Limb (tissue), 2 donors: Measurements from ENCODE around the gene ANKLE1.

ENCODE experiments used
- DNase-seq, 2 donors: peaks; one replicate each; pipeline ENCODE4 v3.0.0-alpha.2; 2016; ENCODE audit errors: extremely low spot score in 2 of 2

Gene ANKLE1

GRCh38 chr19:17326595-17326966 is 44.9 kb downstream of the ANKLE1 start:
- no peak for DNase-seq

- DNase-seq, result no peak
These were observed 45.5 kb downstream of the ANKLE1 start for GRCh38 chr19:17327068-17327653.

GRCh38 chr19:17327654-17328516 is 46.2 kb downstream of the ANKLE1 start:
- peak; percentile 30 to 69 for DNase-seq

DNA sequence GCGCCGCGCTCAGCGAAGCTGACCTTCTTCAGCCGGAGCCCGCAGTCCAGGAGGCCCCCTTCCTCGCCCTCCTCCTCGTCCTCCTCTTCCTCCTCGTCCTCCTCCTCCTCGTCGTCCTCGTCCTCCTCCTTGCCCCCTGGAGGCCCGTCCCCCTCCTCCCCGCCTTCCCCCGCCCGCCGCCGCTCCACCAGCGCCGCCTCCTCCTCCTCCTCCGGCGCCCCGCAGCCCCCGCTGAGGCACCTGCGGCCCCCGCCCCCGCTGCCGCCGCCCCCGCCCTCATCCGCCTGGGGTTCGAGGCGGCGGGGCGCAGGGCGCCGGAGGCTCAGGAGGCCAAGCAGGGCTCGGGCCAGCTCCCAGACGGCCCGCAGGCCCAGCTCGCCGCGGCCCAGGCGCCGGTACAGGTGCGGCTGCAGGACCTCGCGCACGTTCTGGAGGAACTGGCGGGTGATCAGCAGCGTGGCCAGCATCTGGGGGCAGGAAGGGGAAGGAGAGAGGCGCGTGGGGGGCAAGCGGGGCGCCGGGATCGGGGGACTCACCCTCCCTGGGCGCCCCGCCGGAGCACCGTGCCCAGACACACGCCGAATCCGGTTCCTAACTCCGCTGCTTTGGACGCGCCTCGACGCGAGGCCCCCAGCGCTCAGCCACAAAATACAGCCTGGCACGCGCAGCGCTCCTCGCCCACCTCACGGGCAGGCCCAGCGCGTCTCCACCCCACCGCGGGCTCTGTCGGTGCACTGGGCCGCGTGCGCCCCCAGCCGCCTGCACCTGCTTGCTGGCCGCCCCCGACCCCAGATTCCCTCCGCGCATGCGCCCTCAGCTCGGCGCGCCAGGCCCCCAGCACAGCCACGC is 47.0 kb downstream of the ANKLE1 start:
- DNase-seq, result no peak

DNA sequence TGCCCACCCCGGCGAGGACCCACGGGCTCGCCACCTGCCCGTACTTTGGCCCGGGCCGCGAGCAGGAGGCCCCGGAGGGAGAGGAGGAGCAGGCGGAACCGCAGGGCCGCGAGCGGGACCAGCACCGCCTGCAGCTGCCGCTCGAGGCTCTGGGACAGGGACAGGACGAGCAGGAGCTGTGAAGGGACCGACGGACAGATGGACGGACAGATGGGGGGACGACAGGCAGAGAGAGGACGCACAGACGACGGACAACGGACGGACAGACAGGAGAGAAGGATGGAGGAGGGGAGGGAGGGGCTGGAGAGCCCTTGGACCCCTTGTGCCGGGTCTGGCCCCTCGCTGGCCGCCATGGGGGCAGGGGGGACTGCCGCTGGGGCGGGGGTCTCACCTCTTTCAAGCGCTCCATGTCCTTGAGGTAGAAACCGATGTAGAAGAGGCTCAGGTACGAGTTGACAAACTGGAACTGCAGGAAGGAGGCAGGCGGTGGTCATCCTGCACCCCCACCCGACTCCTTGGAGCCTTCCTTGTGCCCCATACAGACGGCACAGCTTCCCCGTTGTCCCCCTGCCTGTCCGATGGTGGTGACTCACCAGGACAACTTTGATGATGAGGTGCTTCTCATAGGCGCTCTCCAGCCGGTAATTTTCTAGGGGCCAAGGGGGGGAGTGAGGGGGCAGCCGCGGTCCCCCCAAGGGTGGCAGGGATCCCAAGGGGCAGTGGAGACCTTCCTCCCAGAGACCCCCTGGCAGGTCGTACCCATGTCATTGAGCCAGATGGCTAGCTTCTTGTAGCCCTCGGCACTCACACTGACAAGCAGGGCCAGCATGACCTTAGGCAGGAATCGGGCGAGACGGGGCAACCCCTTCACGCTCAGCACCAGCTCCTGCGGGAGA is 47.9 kb downstream of the ANKLE1 start:
- DNase-seq, result no peak

DNA sequence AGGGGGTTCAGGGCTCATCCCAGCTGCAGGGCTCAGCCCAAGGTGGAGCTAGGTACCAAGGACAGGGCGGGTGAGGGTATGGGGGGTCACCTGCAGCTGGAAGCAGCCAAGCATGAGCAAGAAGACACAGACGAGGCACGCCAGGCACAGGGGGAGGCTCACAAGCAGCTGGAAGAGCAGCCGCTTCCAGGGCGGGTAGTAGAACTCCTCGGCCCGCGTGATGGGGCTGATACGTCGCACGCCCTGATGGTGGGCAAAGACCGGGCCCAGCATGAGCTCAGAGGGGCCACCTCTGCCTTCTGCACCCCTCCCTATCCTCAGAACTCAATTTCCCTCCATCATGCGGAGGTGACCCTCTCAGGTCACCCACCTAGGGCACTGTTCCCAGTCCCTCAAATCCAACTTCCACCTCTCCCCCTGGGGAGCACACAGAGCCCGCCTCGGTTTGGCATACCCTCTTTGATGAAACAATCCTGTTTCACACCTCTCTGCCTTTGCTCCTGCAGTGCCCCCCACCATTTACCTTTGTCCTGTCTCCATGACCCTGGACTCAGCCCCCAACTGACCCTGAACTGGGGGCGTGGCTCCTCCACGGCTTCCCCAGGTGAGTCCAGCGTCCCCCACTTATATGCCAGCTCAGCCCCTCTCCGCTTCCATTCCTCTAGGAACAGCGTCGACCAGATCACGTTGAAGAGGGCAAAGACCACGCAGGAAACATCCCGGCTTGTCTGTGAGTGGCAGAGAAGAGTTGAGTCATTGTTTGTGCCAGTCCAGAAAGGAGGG is 48.8 kb downstream of the ANKLE1 start:
- peak in 1 of 2 donors; percentile 26 for DNase-seq

- no peak for DNase-seq
These were observed 49.4 kb downstream of the ANKLE1 start for GRCh38 chr19:17331045-17331558.

DNA sequence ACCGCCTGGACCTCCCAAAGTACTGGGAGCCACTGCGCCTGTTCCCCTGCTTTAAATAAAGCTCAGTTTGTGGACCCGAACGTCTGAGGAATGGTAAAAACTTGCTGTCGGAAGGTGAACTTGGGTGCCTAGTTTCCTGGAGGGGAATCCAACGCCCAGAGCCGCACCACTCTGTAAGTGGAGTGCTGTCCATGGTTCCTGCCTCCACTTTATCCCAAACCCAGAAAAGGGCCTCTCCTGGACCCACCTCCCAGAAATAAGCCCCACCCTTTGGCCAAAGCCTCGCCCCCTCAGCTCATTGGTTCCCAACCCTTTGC is 50.6 kb downstream of the ANKLE1 start:
- DNase-seq, result no peak

GRCh38 chr19:17332677-17333581 is 51.2 kb downstream of the ANKLE1 start:
- DNase-seq, result no peak

DNA sequence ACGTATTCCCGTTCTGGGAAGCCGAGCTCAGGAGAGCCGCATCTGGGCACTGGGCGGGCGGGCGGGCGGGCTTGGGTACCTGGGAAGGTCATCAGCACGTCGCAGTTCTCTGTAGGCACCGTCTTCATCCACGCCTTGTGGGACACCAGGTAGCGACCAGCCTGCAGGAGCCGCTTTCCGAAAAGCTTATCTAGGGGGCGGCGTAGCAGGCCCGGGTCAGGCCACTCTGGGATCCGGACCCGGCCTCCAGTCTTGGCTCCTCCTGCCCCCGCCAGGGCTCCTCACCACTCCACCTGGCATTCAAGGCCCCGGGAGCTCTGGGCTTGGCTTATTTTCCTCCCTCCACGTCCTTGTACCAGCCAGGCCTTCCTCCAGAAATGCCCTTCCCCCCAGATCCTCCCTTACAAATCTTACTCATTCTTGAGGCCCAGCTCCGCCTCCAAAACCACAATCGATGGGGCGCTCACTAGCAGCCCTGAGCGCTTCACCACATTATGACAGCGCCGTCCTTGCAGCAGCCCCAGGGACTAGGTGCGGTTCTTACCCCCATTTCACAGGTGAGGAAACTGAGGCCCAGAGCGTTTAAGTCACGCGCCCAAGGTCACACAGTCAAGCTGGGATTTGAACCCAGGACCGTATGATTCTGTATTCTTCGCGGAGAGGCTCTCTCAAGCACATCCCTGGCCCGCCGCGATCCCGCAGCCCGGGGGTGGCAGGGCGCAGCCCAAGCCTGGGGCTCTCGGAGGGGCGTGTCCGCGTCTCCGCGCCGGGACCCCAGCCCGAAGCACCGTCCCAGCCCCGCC is 52.1 kb downstream of the ANKLE1 start:
- DNase-seq, result no peak

- peak; percentile 98 to 99 for DNase-seq
These were observed 53.0 kb downstream of the ANKLE1 start, which contains the start of gene ANO8 for GRCh38 chr19:17334414-17335409. Gene ANO8, minus strand, starts transcription at chr19:17334855. Its CDS starts 185 bp downstream, at chr19:17334670.

GRCh38 chr19:17335575-17335974 is 53.9 kb downstream of the ANKLE1 start:
- no peak for DNase-seq
